DOHH2 (cell line): Measurements from ENCODE around the gene ZNF528.

Experiments used
- EZH2phosphoT487 ChIP-seq: fragments of 200-600 bp; sonication (generic); IDR thresholded peaks from 2 replicates; pipeline ENCODE4 v1.6.1; 2017; ENCODE audit warnings: borderline replicate concordance, mild to moderate bottlenecking, antibody characterized with exemption, low read length, moderate library complexity, mixed read lengths
- TF ChIP-seq, protein P1 (sequence below): fragments of 200-600 bp; sonication (generic); IDR thresholded peaks from one replicate; pipeline ENCODE4 v1.5.1; 2014; ENCODE audit warnings: antibody characterized with exemption, mild to moderate bottlenecking, low read depth, low read length; ENCODE audit not compliant: poor library complexity, severe bottlenecking

DNA sequence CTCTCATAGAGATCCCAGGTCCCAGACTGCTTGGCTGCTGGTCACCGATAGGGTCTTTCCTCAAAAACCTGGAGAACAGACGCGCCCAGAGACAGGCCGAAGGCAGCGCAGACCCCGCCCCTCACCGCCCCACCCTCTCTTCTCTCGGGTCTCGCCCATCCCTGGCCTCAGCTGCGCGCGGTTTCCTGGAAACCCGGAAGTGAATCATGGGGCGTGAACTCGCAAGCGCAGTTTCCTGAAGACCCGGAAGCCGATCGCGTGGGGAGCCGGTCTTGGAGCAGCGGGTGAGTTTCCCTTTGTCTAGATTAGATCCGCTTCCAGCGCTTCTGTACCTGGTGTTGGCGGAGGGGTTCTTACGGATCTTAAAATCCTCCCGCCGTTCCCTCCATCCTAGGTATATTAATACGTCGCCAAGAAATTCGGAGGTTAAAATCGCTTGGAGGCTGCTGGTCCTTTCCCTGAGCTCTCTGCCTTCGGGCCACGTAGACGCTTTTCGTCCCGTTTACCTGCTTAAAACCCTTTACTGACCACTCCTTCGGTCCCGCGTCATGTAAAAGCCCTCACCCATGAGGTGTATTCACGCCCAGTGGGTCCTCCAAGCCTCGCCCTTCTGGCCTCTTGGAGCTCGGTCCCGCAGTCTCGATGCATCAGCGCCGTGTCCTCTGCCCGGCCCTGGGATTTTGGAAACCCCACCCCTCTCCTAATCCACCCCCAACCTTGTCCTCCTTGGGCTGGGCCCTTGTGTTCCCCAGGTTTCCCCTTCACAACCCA lies 55.9 kb downstream of the ZNF528 start, which contains the start of gene ZNF578:
- TF ChIP-seq, protein P1, sequence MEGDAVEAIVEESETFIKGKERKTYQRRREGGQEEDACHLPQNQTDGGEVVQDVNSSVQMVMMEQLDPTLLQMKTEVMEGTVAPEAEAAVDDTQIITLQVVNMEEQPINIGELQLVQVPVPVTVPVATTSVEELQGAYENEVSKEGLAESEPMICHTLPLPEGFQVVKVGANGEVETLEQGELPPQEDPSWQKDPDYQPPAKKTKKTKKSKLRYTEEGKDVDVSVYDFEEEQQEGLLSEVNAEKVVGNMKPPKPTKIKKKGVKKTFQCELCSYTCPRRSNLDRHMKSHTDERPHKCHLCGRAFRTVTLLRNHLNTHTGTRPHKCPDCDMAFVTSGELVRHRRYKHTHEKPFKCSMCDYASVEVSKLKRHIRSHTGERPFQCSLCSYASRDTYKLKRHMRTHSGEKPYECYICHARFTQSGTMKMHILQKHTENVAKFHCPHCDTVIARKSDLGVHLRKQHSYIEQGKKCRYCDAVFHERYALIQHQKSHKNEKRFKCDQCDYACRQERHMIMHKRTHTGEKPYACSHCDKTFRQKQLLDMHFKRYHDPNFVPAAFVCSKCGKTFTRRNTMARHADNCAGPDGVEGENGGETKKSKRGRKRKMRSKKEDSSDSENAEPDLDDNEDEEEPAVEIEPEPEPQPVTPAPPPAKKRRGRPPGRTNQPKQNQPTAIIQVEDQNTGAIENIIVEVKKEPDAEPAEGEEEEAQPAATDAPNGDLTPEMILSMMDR: no peak
- TF ChIP-seq EZH2phosphoT487: no peak
